ENCODE measurements around the gene CMIP. TPM values are rescaled to one million over a fixed set of nuclear protein-coding genes. Genes with fewer than 3 reads are reported as not detected.

The CMIP gene
- total RNA-seq, 1 experiment from 2014 or later, result 48.2 TPM

DNA sequence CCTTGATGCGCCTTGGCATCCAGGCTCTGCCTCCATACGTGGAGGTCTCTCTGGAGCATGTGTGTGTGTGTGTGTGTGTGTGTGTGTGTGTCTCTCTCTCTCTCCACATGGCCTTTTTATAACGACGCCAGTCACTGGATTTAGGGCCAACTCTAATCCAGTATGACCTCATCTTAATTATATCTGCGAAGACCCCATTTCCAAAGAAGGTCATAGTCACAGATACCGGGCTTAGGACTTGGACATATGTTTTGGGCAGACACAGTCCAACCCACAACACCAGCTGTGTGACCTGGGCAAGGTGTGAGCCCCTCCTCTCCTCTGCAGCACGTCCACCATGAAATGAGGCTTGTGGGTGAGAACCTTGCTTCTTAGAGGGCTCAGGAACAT lies 196.1 kb downstream of the CMIP start:
- H3K9me3 ChIP-seq (ENCODE audit: control insufficient read depth, low read depth, low read length), result no peaks in the 10 kb centered on the region
- no peak overlapping the region for H3K4me2 ChIP-seq (ENCODE audit: insufficient read depth, insufficient read length, low read length)
- no peak overlapping the region for H2BK5ac ChIP-seq (ENCODE audit: insufficient read length, low read length)
- no peak overlapping the region for H2BK20ac ChIP-seq (ENCODE audit: low read depth, low read length, poor library complexity, severe bottlenecking)
- Mint-ChIP-seq H3K4me1 (peaks cover 18 to 44% of the 10 kb centered on the region in 2 experiments), H3K27me3 (ENCODE audit: low read depth) (no peaks in the 10 kb centered on the region), H3K4me3 (no peak overlapping the region), H3K36me3 (ENCODE audit: insufficient read depth in 1 of 3, low read depth in 3 of 3) (0 out of 7 replicates have a peak, but pooled peaks cover 0 to 3% (median 1%) of the 10 kb centered on the region in 3 experiments), H3K9me3 (no peaks in the 10 kb centered on the region), H3K27ac (no peak overlapping the region)
- no peak overlapping the region for H3T11ph ChIP-seq (ENCODE audit: low read length)
- WGBS (ENCODE audit: extremely low coverage, insufficient read length, low lambda C conversion rate), result no CpG with 5 or more reads among the region's 7 CpGs
- H3K4ac ChIP-seq (ENCODE audit: low read depth, low read length), result no peak overlapping the region
- H2BK12ac ChIP-seq (ENCODE audit: insufficient read length, low read depth, low read length), result no peak overlapping the region
- no peak overlapping the region for H3K23ac ChIP-seq (ENCODE audit: insufficient read length, low read depth, low read length)
- peaks cover 4% of the 10 kb centered on the region for H4K20me1 ChIP-seq (ENCODE audit: control insufficient read depth, insufficient read depth, insufficient read length)
- H4K91ac ChIP-seq (ENCODE audit: insufficient read length, low read depth, low read length), result no peak overlapping the region
- DNase-seq, result no peak
- H2AFZ ChIP-seq (ENCODE audit: low read length), result no peak overlapping the region
- H3K27me3 ChIP-seq (ENCODE audit: insufficient read depth, low read length), result no peaks in the 10 kb centered on the region
- H4K5ac ChIP-seq (ENCODE audit: insufficient read length, low read depth, low read length), result no peak overlapping the region
- no peak overlapping the region for H4K8ac ChIP-seq (replicated peaks; ENCODE audit: insufficient read length, low read depth, low read length)
- no peak overlapping the region for H3K18ac ChIP-seq (ENCODE audit: insufficient read length, low read depth, low read length)
- no peak overlapping the region for H2AK5ac ChIP-seq (ENCODE audit: insufficient read length, low read length)
- H3K56ac ChIP-seq (ENCODE audit: insufficient read length, low read depth, low read length), result no peak overlapping the region
- no peak overlapping the region for H3K9ac ChIP-seq (ENCODE audit: extremely low read depth, insufficient read length, low read length)
- H3K79me1 ChIP-seq (ENCODE audit: insufficient read depth, low read depth, low read length, poor library complexity, severe bottlenecking), result no peaks in the 10 kb centered on the region
- peaks cover 3% of the 10 kb centered on the region for H3K23me2 ChIP-seq (ENCODE audit: insufficient read length, low read depth, low read length, poor library complexity, severe bottlenecking)
- no peak overlapping the region for H2BK15ac ChIP-seq (ENCODE audit: low read depth, low read length)
- no peak for TF ChIP-seq CTCF (conservative IDR thresholded peaks at IDR 0.05)
- H3K14ac ChIP-seq (ENCODE audit: insufficient read depth, low read length), result no peak overlapping the region
- no peaks in the 10 kb centered on the region for H3K4me1 ChIP-seq (ENCODE audit: insufficient read depth, low read length)
- no peaks in the 10 kb centered on the region for H3K79me2 ChIP-seq (ENCODE audit: insufficient read depth, low read length)
- no peak overlapping the region for H2BK120ac ChIP-seq (ENCODE audit: low read depth, low read length, poor library complexity, severe bottlenecking)
- no peak overlapping the region for H3K27ac ChIP-seq (ENCODE audit: insufficient read length, low read depth, low read length)

Data from H9 (cell line).